GM15510 (cell line): ENCODE results near the gene PGM2.

ENCODE experiments used
- POLR2A ChIP-seq: IDR thresholded peaks from 3 replicates; pipeline ENCODE4 v1.6.1; 2011; ENCODE audit warnings: borderline replicate concordance; ENCODE audit not compliant: insufficient read length; ENCODE audit errors: extremely low read depth

PGM2 gene

DNA sequence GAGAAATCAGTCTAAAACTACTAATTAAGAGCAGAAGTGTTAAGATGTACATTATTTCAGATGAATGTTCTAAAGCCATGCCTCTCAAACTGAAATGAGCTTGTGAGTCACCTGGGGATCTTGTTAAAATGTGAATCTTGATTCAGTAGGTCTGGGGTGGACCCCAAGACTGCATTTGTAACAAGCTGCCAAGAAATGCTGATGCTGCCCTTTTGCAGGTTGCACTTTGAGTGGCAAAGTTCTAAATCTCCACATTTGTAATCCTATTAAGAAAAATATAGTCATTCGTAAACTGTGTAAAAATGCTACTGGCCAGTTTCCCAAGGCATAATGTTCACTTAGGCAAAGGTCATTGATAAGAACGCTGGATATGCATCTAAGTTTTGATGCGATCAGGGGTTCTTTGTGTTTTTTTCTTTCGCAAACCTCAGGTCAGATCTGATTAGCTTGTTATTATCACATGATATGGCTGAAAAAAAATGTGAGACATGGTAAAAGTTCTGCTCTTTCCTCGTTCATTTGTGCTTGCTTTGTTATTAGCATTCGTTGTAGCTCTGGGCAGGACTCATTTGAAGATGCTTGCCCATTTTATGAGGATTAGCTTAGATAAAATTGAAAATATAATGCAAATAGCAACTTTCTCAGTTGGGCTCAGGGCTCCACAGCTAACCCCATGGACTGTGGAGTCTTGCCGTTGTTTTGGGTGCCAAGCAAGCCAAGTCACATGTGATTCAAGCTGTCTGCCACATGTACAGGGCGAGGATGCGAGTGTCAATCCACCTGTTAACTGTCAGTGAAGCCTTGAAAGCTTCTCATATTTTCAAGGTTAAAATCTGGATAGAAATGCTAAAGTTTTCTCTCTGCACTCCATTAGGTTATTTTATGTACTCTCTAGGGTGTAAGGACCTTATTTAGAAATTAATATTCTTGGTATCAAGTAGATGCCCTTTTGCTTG lies 76.5 kb downstream of the PGM2 start:
- TF ChIP-seq POLR2A = no peak

GRCh38 chr4:37903901-37904300 lies 77.4 kb downstream of the PGM2 start:
- no peak for TF ChIP-seq POLR2A

GRCh38 chr4:37904824-37905223 lies 78.3 kb downstream of the PGM2 start:
- TF ChIP-seq POLR2A = no peak

- TF ChIP-seq POLR2A = no peak
Measured at GRCh38 chr4:37905533-37906169, 79.2 kb downstream of the PGM2 start.

DNA sequence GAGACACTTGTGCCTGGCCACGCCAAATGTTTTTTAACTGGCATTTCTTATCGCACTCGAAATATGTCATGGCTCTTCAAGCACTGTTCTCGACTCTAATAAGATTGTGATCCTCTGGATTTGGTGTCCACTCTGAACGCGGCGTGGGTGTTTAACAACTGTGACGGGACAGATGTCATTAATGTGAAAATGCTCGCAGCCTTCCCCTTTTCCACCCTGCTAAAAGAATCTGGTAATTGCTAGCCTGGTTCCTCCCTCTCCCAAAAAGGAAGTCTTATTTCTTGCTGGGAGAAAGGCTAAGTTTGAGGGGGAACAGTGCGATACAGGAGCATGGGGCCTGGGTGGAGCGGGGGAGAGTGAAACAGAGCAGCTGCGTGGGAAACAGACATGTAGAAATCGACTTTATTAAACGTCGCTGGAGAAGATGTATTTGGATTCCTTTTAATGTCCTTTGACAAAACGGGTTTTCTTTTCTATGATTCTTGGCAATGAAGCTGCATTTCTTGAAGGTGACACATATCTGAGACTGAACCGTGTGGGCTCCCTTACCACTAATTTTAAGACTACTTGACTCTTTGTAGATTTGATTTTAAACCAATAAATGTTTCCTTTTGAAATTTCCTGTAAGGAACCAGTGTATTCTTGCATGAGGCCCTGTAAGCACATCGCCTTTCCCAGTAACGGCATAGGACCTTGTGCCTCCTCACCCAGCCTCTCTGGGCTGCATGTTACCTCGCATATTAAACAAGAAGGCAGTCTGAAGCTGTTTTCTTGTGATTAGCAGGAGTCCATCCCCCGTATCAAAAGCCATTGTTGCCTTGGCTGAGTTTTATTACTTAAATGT lies 82.2 kb downstream of the PGM2 start:
- no peak for TF ChIP-seq POLR2A

GRCh38 chr4:37909332-37910090 lies 83.0 kb downstream of the PGM2 start:
- TF ChIP-seq POLR2A = no peak

DNA sequence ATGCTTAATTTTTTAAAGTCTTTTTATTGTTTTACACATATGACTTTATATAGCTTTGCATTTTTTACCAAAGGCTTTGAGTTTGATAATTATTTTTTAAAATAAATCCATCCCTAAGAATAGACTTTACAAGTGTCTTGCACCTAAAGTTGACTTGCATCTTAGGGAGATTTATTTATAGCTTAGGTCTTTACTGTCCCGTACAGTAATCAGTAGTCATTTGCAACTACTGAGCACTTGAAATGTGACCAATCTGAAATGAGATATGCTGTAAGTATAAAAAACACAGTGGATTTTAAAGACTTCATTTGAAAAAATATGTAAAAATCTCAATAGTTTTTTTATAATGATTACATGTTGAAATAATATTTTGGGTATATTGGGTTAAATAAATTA lies 83.6 kb downstream of the PGM2 start:
- no peak for TF ChIP-seq POLR2A
